K562 (cell line): ENCODE data around the gene CRNKL1. TPM values are rescaled to one million over a fixed set of nuclear protein-coding genes. Genes with fewer than 3 reads are reported as not detected.

Experiments used
- ATAC-seq: fragments of 200-7000 bp; cut with Tn5 transposase; 3 replicates; pipeline ENCODE4 v1.9.1; 2020; ENCODE audit warnings: moderate library complexity
- BruUV-seq: library from RNA; stranded (reverse); fragments of 400-500 nt; replicated peaks from 2 replicates; lab custom pipeline; 2021; lab: Mats Ljungman, UMichigan
- CTCF ChIA-PET: fragments of 300-600 bp; formaldehyde crosslinking; extraction: SDS; loops from one replicate; lab custom pipeline; 2021; ENCODE audit warnings: low intra/inter-chr PET ratio; lab: Yijun Ruan, JAX
- POLR2A ChIA-PET: fragments of 300-600, 350-650 bp; sonication (Branson Sonifier 250); formaldehyde crosslinking; extraction: SDS; loops from one replicate; lab custom pipeline; 2021; ENCODE audit warnings: antibody characterized with exemption, inconsistent platforms; lab: Yijun Ruan, JAX
- DNase-seq, 4 experiments: peaks; one replicate each; pipeline versions ENCODE4 v3.0.0 to v3.0.0-alpha.2; 2011 to 2018; ENCODE audit warnings: low spot score in 3 of 4, mixed read lengths in 3 of 4; ENCODE audit errors: extremely low read depth in 1 of 4
- FAIRE-seq: peaks from 2 replicates; lab custom pipeline; 2011; peaks lifted over from hg19 to GRCh38; lab: Jason Lieb, UNC
- H2AFZ ChIP-seq: 2 replicates; pipeline ENCODE4 v1.6.0; 2011; ENCODE audit warnings: low read depth, low read length, control low read depth, inconsistent platforms
- H3K27ac ChIP-seq: fragments of 200-600 bp; 3 replicates; pipeline ENCODE4 v1.8.0; 2011; ENCODE audit warnings: low read depth, mild to moderate bottlenecking, control low read depth, inconsistent platforms, low read length, moderate library complexity, mixed read lengths; ENCODE audit errors: extremely low read depth
- H3K27me3 ChIP-seq, 2 experiments: fragments of 300-600 bp in 1 of 2; 2 replicates in 1 of 2; 3 replicates in 1 of 2; pipeline versions ENCODE4 v1.6.0 to v1.8.0; 2011; ENCODE audit warnings: inconsistent platforms in 2 of 2, low read length in 2 of 2, mild to moderate bottlenecking in 1 of 2, mixed read lengths in 1 of 2, moderate library complexity in 1 of 2; ENCODE audit not compliant: control insufficient read depth in 2 of 2, insufficient read depth in 2 of 2
- H3K36me3 ChIP-seq: fragments of 300-600 bp; 3 replicates; pipeline ENCODE4 v1.8.0; 2011; ENCODE audit warnings: mild to moderate bottlenecking, low read length, inconsistent platforms; ENCODE audit not compliant: control insufficient read depth, insufficient read depth
- H3K4me1 ChIP-seq, 2 experiments: fragments of 200-600 bp in 1 of 2; replicated peaks in 1 of 2; 2 replicates in 1 of 2; 3 replicates in 1 of 2; pipeline versions ENCODE4 v1.5.1 to v1.8.0; 2011; ENCODE audit warnings: inconsistent platforms in 2 of 2, low read length in 2 of 2, mild to moderate bottlenecking in 1 of 2, mixed read lengths in 1 of 2, moderate library complexity in 1 of 2; ENCODE audit not compliant: control insufficient read depth in 2 of 2, insufficient read depth in 2 of 2
- H3K4me2 ChIP-seq: 2 replicates; pipeline ENCODE4 v1.6.1; 2011; ENCODE audit warnings: low read length, control low read depth, inconsistent platforms, mixed read lengths; ENCODE audit not compliant: insufficient read depth
- H3K4me3 ChIP-seq: fragments of 200-600 bp; sonication (generic), shearing (Covaris generic); 2 replicates; pipeline ENCODE4 v1.5.1; 2016; ENCODE audit warnings: control low read depth, inconsistent platforms
- H3K79me2 ChIP-seq: fragments of 200-600 bp; 3 replicates; pipeline ENCODE4 v1.8.0; 2011; ENCODE audit warnings: low read length, inconsistent platforms; ENCODE audit not compliant: control insufficient read depth, insufficient read depth
- H3K9ac ChIP-seq, 2 experiments: 2 replicates each; pipeline versions ENCODE4 v1.6.0 to v1.6.1; 2011; ENCODE audit warnings: low read depth in 2 of 2, low read length in 2 of 2, control low read depth in 1 of 2, inconsistent platforms in 1 of 2, mild to moderate bottlenecking in 1 of 2, mixed read lengths in 1 of 2; ENCODE audit not compliant: insufficient read depth in 1 of 2
- H3K9me1 ChIP-seq: one replicate; pipeline ENCODE4 v1.6.0; 2011; ENCODE audit warnings: inconsistent platforms, mild to moderate bottlenecking, low read length, moderate library complexity; ENCODE audit not compliant: control insufficient read depth, insufficient read depth
- H3K9me3 ChIP-seq: replicated peaks from 2 replicates; pipeline ENCODE4 v1.5.1; 2011; ENCODE audit warnings: low read depth, low read length, inconsistent platforms; ENCODE audit not compliant: control insufficient read depth, insufficient read depth
- H4K20me1 ChIP-seq: replicated peaks from 2 replicates; pipeline ENCODE4 v1.6.1; 2011; ENCODE audit warnings: low read length, inconsistent platforms, mixed read lengths; ENCODE audit not compliant: control insufficient read depth, insufficient read depth
- BRF2 ChIP-seq: IDR thresholded peaks from 3 replicates; pipeline ENCODE4 v1.6.1; 2011; ENCODE audit warnings: borderline replicate concordance, mild to moderate bottlenecking; ENCODE audit not compliant: insufficient read length, insufficient read depth
- CUX1 ChIP-seq: fragments of 200-800 bp; sonication (Bioruptor generic); IDR thresholded peaks from 2 replicates; pipeline ENCODE4 v1.6.1; 2016; ENCODE audit warnings: missing genetic modification characterization, missing compliant biosample characterization
- NCOA1 ChIP-seq: fragments of 450-650 bp; IDR thresholded peaks from 2 replicates; pipeline ENCODE4 v1.6.1; 2016; ENCODE audit warnings: low read depth
- NFYB ChIP-seq: IDR thresholded peaks from 2 replicates; pipeline ENCODE4 v1.6.1; 2011; ENCODE audit warnings: mild to moderate bottlenecking, moderate library complexity; ENCODE audit not compliant: insufficient read length; ENCODE audit errors: extremely low read depth
- TBL1XR1 ChIP-seq, 2 experiments: IDR thresholded peaks; 2 replicates each; pipeline ENCODE4 v1.6.1; 2012; ENCODE audit warnings: improper control_type of control experiment in 2 of 2, low read length in 2 of 2, mild to moderate bottlenecking in 1 of 2
- TGIF2 ChIP-seq: sonication (generic); formaldehyde crosslinking; IDR thresholded peaks from 2 replicates; pipeline ENCODE4 v1.8.1; 2022; ENCODE audit warnings: mild to moderate bottlenecking, missing genetic modification reagents, moderate library complexity
- ZNF174 ChIP-seq: fragments of 250-450 bp; sonication (Bioruptor Pico); IDR thresholded peaks from 2 replicates; pipeline ENCODE4 v1.4.0; 2020; ENCODE audit warnings: mild to moderate bottlenecking
- ZNF408 ChIP-seq: fragments of 250-450 bp; sonication (Bioruptor Pico); IDR thresholded peaks from 2 replicates; pipeline ENCODE4 v1.4.0; 2020; ENCODE audit warnings: low read depth, mild to moderate bottlenecking, moderate library complexity
- ZNF699 ChIP-seq: fragments of 250-450 bp; sonication (Bioruptor Pico); IDR thresholded peaks from 2 replicates; pipeline ENCODE4 v1.8.0; 2021; ENCODE audit warnings: mild to moderate bottlenecking, moderate library complexity; ENCODE audit not compliant: insufficient replicate concordance
- WGBS: fragments of 100-300 bp; shearing (Covaris generic); methylation state at CpG from one replicate; pipeline ENCODE4 v1.1.6; 2016; ENCODE audit warnings: low coverage, mixed read lengths; ENCODE audit not compliant: insufficient coverage; ENCODE audit errors: missing lambda C conversion rate; 5-methylcytosine and 5-hydroxymethylcytosine counted together
- in situ Hi-C: fragments of 300-500 bp; cut with MboI; formaldehyde crosslinking; loops from 4 replicates; pipeline ENCODE4 v1.15.0; 2018; ENCODE audit warnings: inconsistent platforms, mixed read lengths
- intact Hi-C: fragments of 100-400 bp; cut with micrococcal nuclease; formaldehyde crosslinking; loops from 2 replicates; pipeline ENCODE4 v1.14.2; 2022
- polyA plus RNA-seq, 8 experiments: library from polyadenylated mRNA; depleted of rRNA in 4 of 8; stranded (reverse) in 5 of 8; unstranded in 3 of 8; fragments of >200 nt; fragmentation: Nextera tagmentation in 2 of 8; fragmentation: Illumina TruSeq in 1 of 8; extraction: Ambion mirVana in 2 of 8; extraction: Trizol in 1 of 8; gene quantifications; 2 replicates each; pipeline versions ENCODE4 v1.2.1 to v1.2.3, GENCODE V29; 2011 to 2014; ENCODE audit warnings: inconsistent platforms in 1 of 8, missing spikeins in 1 of 8
- total RNA-seq, 7 experiments: library from RNA; depleted of rRNA in 6 of 7; stranded (reverse); fragments of >200 nt in 6 of 7; fragmentation: Illumina TruSeq in 2 of 7; extraction: Trizol in 2 of 7; gene quantifications; 2 replicates each; pipeline versions ENCODE4 v1.2.1 to v1.2.3, GENCODE V29; 2011 to 2021; ENCODE audit warnings: low replicate concordance in 1 of 7
- TF ChIP-seq, protein P1 (sequence below): fragments of 250-450 bp; sonication (Bioruptor Pico); IDR thresholded peaks from 2 replicates; pipeline ENCODE4 v1.5.1; 2021; ENCODE audit warnings: mild to moderate bottlenecking
- TF ChIP-seq, protein P2 (sequence below): sonication (generic); formaldehyde crosslinking; IDR thresholded peaks from 2 replicates; pipeline ENCODE4 v1.8.0; 2022; ENCODE audit warnings: mild to moderate bottlenecking, missing genetic modification reagents, borderline replicate concordance
- TF ChIP-seq, protein P3 (sequence below): fragments of 250-450 bp; sonication (Bioruptor Pico); IDR thresholded peaks from 2 replicates; pipeline ENCODE4 v1.8.0; 2022; ENCODE audit warnings: moderate library complexity, mild to moderate bottlenecking, inconsistent platforms

The CRNKL1 gene
- total and polyA plus RNA-seq, 9 of the 15 experiments (the other 6 are each of a cell fraction or from before 2014, with no cell fraction given): 8.1 to 17.0 (median 11.7) TPM

DNA sequence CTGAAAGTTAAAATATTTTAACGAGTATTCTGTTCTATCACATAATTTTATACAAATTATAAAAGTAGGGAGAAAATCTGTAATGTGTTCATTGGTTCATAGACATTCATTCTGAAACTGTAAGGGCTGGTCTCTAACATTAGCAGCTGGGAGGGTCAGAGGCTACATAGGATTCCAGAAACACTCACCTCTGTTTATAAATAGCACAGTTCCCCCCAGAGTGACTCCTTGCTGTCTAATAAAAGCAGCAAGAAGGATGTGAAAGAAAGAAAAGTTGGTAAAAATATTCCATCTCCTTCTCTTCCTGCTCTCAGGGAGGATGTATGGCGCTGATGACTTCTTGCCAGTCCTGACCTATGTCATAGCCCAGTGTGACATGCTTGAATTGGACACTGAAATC, 60.4 kb downstream of the CRNKL1 start:
- no TSS peak for BruUV-seq
- no peak for ATAC-seq
- H3K79me2 ChIP-seq: no peaks in the 10 kb centered on the region
- 0% methylated on average over 2 of the region's 2 CpGs for WGBS
- H2AFZ ChIP-seq: no peak overlapping the region
- in situ Hi-C loops: no loop called here
- no peak overlapping the region for H3K9ac ChIP-seq
- no peak for FAIRE-seq
- H3K9me1 ChIP-seq: no peaks in the 10 kb centered on the region
- POLR2A ChIA-PET: no interaction called here
- intact Hi-C loops: loop anchor here (10.0 kb wide), 1 partner anchor 87 kb away; no protein-coding TSS in a partner anchor
- no peak overlapping the region for H3K27ac ChIP-seq
- no peak for DNase-seq
- H3K36me3 ChIP-seq: no peaks in the 10 kb centered on the region
- CTCF ChIA-PET: no interaction called here
- H4K20me1 ChIP-seq: no peaks in the 10 kb centered on the region
- H3K4me1 ChIP-seq: no peaks in the 10 kb centered on the region
- no peak overlapping the region for H3K4me3 ChIP-seq
- peaks cover 4 to 7% of the 10 kb centered on the region in 2 experiments; a peak in 1 of 5 replicates for H3K27me3 ChIP-seq
- H3K9me3 ChIP-seq: no peaks in the 10 kb centered on the region
- H3K4me2 ChIP-seq: no peak overlapping the region
- TF ChIP-seq ZNF408 (CRISPR knock-in tag) (no peak), NFYB (no peak), TGIF2 (CRISPR knock-in tag) (no peak), ZNF174 (no peak), BRF2 (no peak), ZNF699 (CRISPR knock-in tag) (no peak), NCOA1 (no peak), TBL1XR1 (IDR thresholded peaks at IDR 0.05; ENCODE audit: low read length in 2 of 2) (no peak), CUX1 (CRISPR knock-in tag) (no peak)
- TF ChIP-seq, protein P1, sequence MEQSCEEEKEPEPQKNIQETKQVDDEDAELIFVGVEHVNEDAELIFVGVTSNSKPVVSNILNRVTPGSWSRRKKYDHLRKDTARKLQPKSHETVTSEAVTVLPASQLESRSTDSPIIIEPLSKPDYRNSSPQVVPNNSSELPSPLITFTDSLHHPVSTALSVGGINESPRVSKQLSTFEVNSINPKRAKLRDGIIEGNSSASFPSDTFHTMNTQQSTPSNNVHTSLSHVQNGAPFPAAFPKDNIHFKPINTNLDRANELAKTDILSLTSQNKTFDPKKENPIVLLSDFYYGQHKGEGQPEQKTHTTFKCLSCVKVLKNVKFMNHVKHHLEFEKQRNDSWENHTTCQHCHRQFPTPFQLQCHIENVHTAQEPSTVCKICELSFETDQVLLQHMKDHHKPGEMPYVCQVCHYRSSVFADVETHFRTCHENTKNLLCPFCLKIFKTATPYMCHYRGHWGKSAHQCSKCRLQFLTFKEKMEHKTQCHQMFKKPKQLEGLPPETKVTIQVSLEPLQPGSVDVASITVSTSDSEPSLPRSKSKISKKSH (CRISPR knock-in tag): no peak
- TF ChIP-seq, protein P2, sequence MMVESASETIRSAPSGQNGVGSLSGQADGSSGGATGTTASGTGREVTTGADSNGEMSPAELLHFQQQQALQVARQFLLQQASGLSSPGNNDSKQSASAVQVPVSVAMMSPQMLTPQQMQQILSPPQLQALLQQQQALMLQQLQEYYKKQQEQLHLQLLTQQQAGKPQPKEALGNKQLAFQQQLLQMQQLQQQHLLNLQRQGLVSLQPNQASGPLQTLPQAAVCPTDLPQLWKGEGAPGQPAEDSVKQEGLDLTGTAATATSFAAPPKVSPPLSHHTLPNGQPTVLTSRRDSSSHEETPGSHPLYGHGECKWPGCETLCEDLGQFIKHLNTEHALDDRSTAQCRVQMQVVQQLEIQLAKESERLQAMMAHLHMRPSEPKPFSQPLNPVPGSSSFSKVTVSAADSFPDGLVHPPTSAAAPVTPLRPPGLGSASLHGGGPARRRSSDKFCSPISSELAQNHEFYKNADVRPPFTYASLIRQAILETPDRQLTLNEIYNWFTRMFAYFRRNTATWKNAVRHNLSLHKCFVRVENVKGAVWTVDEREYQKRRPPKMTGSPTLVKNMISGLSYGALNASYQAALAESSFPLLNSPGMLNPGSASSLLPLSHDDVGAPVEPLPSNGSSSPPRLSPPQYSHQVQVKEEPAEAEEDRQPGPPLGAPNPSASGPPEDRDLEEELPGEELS (CRISPR knock-in tag): no peak
- TF ChIP-seq, protein P3, sequence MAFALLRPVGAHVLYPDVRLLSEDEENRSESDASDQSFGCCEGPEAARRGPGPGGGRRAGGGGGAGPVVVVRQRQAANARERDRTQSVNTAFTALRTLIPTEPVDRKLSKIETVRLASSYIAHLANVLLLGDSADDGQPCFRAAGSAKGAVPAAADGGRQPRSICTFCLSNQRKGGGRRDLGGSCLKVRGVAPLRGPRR (CRISPR knock-in tag): no peak
